ENCODE results near the gene SCMH1. TPM values are rescaled to one million over a fixed set of nuclear protein-coding genes. Genes with fewer than 3 reads are reported as not detected.
A peak's percentile ranks its signal among the peaks of the same experiment; 100 is the strongest.

SCMH1 gene
- polyA plus RNA-seq, 1 of the 3 experiments (the other 2 are of a cell fraction), result 38.5 TPM

- H3K9me2 ChIP-seq, result no peaks in the 10 kb centered on the region
- H3K4me1 ChIP-seq (ENCODE audit: control insufficient read depth in 1 of 2, insufficient read depth in 2 of 2, low read depth in 1 of 2, low read length in 1 of 2), result peaks cover 0 to 2% of the 10 kb centered on the region in 2 experiments; a peak in 1 of 4 replicates
- DNase-seq, result peak; percentile 78
- H3F3A ChIP-seq (replicated peaks; ENCODE audit: insufficient read depth), result no peaks in the 10 kb centered on the region
- no peaks in the 10 kb centered on the region for H3K36me3 ChIP-seq (replicated peaks in 1 of 2; ENCODE audit: control insufficient read depth in 1 of 2, insufficient read depth in 2 of 2, low read length in 1 of 2)
- H3K27me3 ChIP-seq (ENCODE audit: insufficient read depth), result no peaks in the 10 kb centered on the region; the same call in 1 of the 2 replicates
- CTCF ChIA-PET, result interaction anchor here (0.6 to 9.4 kb wide), 51 partner anchors 8 to 522 kb away, joined by 3 to 174 read pairs (median 6); partner anchors contain the start of gene FOXO6
- POLR2A ChIA-PET, result interaction anchor here (0.6 kb wide), 1 partner anchor 10 kb away, joined by 4 read pairs; no protein-coding TSS in a partner anchor
- H4K20me1 ChIP-seq (ENCODE audit: insufficient read depth), result no peaks in the 10 kb centered on the region
- H3K9me3 ChIP-seq, result no peaks in the 10 kb centered on the region
- H3K4me2 ChIP-seq, result no peak overlapping the region
- H3K9ac ChIP-seq, result no peak overlapping the region
- H3K27ac ChIP-seq (ENCODE audit: low read depth in 2 of 2, low read length in 1 of 2), result no peak overlapping the region
- no peaks in the 10 kb centered on the region for H3K79me2 ChIP-seq (ENCODE audit: insufficient read depth)
- TF ChIP-seq SMC3 (IDR thresholded peaks at IDR 0.05; ENCODE audit: low read depth, low read length) (peak; percentile 78), GATA2 (CRISPR knock-in tag; IDR thresholded peaks at IDR 0.05) (no peak), CTCF (IDR thresholded peaks at IDR 0.05) (peak; percentile 94), RFX5 (IDR thresholded peaks at IDR 0.05; ENCODE audit: low read length) (no peak), RAD21 (IDR thresholded peaks at IDR 0.05; ENCODE audit: low read length) (peak; percentile 83)
- no peak overlapping the region; a peak in 1 of 4 replicates for H3K4me3 ChIP-seq (ENCODE audit: low read depth in 2 of 2, low read length in 1 of 2)
- no peak overlapping the region for H2AFZ ChIP-seq (ENCODE audit: low read depth)
- WGBS (ENCODE audit: low lambda C conversion rate), result 35% methylated on average over 7 of the region's 9 CpGs
Observed at GRCh38 chr1:41282679-41283317, 40.7 kb upstream of the SCMH1 start.

GRCh38 chr1:41281334-41281733 is 39.2 kb upstream of the SCMH1 start:
- H3K4me3 ChIP-seq (ENCODE audit: low read depth in 2 of 2, low read length in 1 of 2), result no peak overlapping the region
- no peak overlapping the region for H2AFZ ChIP-seq (ENCODE audit: low read depth)
- 51% methylated on average over 2 of the region's 2 CpGs for WGBS (ENCODE audit: low lambda C conversion rate)
- no peak overlapping the region for H3K9ac ChIP-seq
- no peaks in the 10 kb centered on the region; the same call in 1 of the 2 replicates for H3K27me3 ChIP-seq (ENCODE audit: insufficient read depth)
- no peaks in the 10 kb centered on the region for H3K36me3 ChIP-seq (replicated peaks in 1 of 2; ENCODE audit: control insufficient read depth in 1 of 2, insufficient read depth in 2 of 2, low read length in 1 of 2)
- H3K27ac ChIP-seq (ENCODE audit: low read depth in 2 of 2, low read length in 1 of 2), result no peak overlapping the region
- POLR2A ChIA-PET, result no interaction called here
- H3K9me3 ChIP-seq, result no peaks in the 10 kb centered on the region
- no peak for DNase-seq
- no peaks in the 10 kb centered on the region for H3F3A ChIP-seq (replicated peaks; ENCODE audit: insufficient read depth)
- no peaks in the 10 kb centered on the region for H4K20me1 ChIP-seq (ENCODE audit: insufficient read depth)
- H3K4me2 ChIP-seq, result no peak overlapping the region
- no peaks in the 10 kb centered on the region for H3K79me2 ChIP-seq (ENCODE audit: insufficient read depth)
- H3K4me1 ChIP-seq (ENCODE audit: control insufficient read depth in 1 of 2, insufficient read depth in 2 of 2, low read depth in 1 of 2, low read length in 1 of 2), result no peaks in the 10 kb centered on the region; a peak in 1 of 4 replicates
- H3K9me2 ChIP-seq, result no peaks in the 10 kb centered on the region
- TF ChIP-seq FOXM1 (IDR thresholded peaks at IDR 0.05; ENCODE audit: low read depth) (no peak), GATA2 (CRISPR knock-in tag; IDR thresholded peaks at IDR 0.05) (no peak), POLR2AphosphoS5 (IDR thresholded peaks at IDR 0.05; ENCODE audit: low read depth, low read length) (no peak), MXI1 (IDR thresholded peaks at IDR 0.05; ENCODE audit: low read depth, low read length) (no peak), YY1 (IDR thresholded peaks at IDR 0.05; ENCODE audit: low read depth) (no peak), MEF2A (IDR thresholded peaks at IDR 0.05; ENCODE audit: borderline replicate concordance, low read depth) (no peak), TAF1 (IDR thresholded peaks at IDR 0.05; ENCODE audit: borderline replicate concordance, low read depth, low read length) (no peak), ZBTB33 (IDR thresholded peaks at IDR 0.05; ENCODE audit: borderline replicate concordance, low read depth) (no peak), GABPA (IDR thresholded peaks at IDR 0.05; ENCODE audit: low read depth) (no peak), JUND (IDR thresholded peaks at IDR 0.05) (no peak)
- TF ChIP-seq, protein P1, sequence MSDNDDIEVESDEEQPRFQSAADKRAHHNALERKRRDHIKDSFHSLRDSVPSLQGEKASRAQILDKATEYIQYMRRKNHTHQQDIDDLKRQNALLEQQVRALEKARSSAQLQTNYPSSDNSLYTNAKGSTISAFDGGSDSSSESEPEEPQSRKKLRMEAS (IDR thresholded peaks at IDR 0.05; ENCODE audit: low read depth), result no peak
- CTCF ChIA-PET, result interaction anchor here (0.9 to 9.4 kb wide), 13 partner anchors 9 to 227 kb away, joined by 3 to 174 read pairs (median 11); partner anchors contain the start of gene FOXO6

All from SK-N-SH (cell line).